MM.1S (cell line): ENCODE results near the gene SLC24A4.

Experiments
- DNase-seq: peaks from one replicate; pipeline ENCODE4 v3.0.0-alpha.2; 2015
- H2AFZ ChIP-seq: fragments of 300-600 bp; sonication (generic); 2 replicates; pipeline ENCODE4 v1.6.0; 2016; ENCODE audit warnings: antibody characterized with exemption, low read length
- H3F3A ChIP-seq: fragments of 300-600 bp; sonication (generic); 2 replicates; pipeline ENCODE4 v1.6.1; 2016; ENCODE audit warnings: mild to moderate bottlenecking, antibody characterized with exemption, low read length, moderate library complexity, mixed read lengths; ENCODE audit not compliant: insufficient read depth
- H3K27ac ChIP-seq: fragments of 300-600 bp; sonication (generic); 2 replicates; pipeline ENCODE4 v1.5.1; 2016; ENCODE audit warnings: mild to moderate bottlenecking, low read length
- H3K27me3 ChIP-seq: fragments of 300-600 bp; sonication (generic); replicated peaks from 2 replicates; pipeline ENCODE4 v1.6.0; 2016; ENCODE audit warnings: low read length; ENCODE audit not compliant: insufficient read depth
- H3K36me3 ChIP-seq: fragments of 300-600 bp; sonication (generic); replicated peaks from 2 replicates; pipeline ENCODE4 v1.6.1; 2016; ENCODE audit warnings: mild to moderate bottlenecking, low read length, mixed read lengths; ENCODE audit not compliant: insufficient read depth
- H3K4me1 ChIP-seq: fragments of 300-600 bp; sonication (generic); 2 replicates; pipeline ENCODE4 v1.6.1; 2016; ENCODE audit warnings: low read length, mixed read lengths
- H3K4me2 ChIP-seq: fragments of 300-600 bp; sonication (generic); 2 replicates; pipeline ENCODE4 v1.6.0; 2016; ENCODE audit warnings: low read depth, low read length
- H3K4me3 ChIP-seq: fragments of 300-600 bp; sonication (generic); 2 replicates; pipeline ENCODE4 v1.5.1; 2016; ENCODE audit warnings: low read length, mixed read lengths
- H3K79me2 ChIP-seq: fragments of 300-600 bp; sonication (generic); 2 replicates; pipeline ENCODE4 v1.6.1; 2016; ENCODE audit warnings: mixed run types, low read length, mixed read lengths
- H3K9ac ChIP-seq: fragments of 300-600 bp; sonication (generic); 2 replicates; pipeline ENCODE4 v1.6.1; 2016; ENCODE audit warnings: low read length, mixed read lengths
- H3K9me2 ChIP-seq: fragments of 300-600 bp; sonication (generic); replicated peaks from 2 replicates; pipeline ENCODE4 v1.6.1; 2016; ENCODE audit warnings: mild to moderate bottlenecking, low read length, mixed read lengths; ENCODE audit not compliant: insufficient read depth
- H3K9me3 ChIP-seq: fragments of 300-600 bp; sonication (generic); replicated peaks from 2 replicates; pipeline ENCODE4 v1.6.1; 2016; ENCODE audit warnings: mild to moderate bottlenecking, low read length, mixed read lengths; ENCODE audit not compliant: insufficient read depth
- H4K20me1 ChIP-seq: fragments of 300-600 bp; sonication (generic); 2 replicates; pipeline ENCODE4 v1.6.1; 2016; ENCODE audit warnings: mild to moderate bottlenecking, low read length, moderate library complexity, mixed read lengths; ENCODE audit not compliant: insufficient read depth
- CTCF ChIP-seq: fragments of 300-600 bp; sonication (generic); IDR thresholded peaks from 2 replicates; pipeline ENCODE4 v1.5.1; 2016; ENCODE audit warnings: antibody characterized with exemption, low read length, mixed read lengths
- EZH2 ChIP-seq: fragments of 300-600 bp; sonication (generic); optimal IDR thresholded peaks from 2 replicates; pipeline ENCODE3; 2017; ENCODE audit warnings: low read depth, mild to moderate bottlenecking, antibody characterized with exemption, low read length, mixed read lengths
- EZH2phosphoT487 ChIP-seq: fragments of 300-600 bp; sonication (generic); IDR thresholded peaks from 2 replicates; pipeline ENCODE4 v1.6.1; 2018; ENCODE audit warnings: antibody characterized with exemption, low read length

Gene SLC24A4

GRCh38 chr14:92411135-92411534 is 88.2 kb downstream of the SLC24A4 start:
- Histone ChIP-seq H3K9me2 (no peaks in the 10 kb centered on the region), H3K9ac (no peak overlapping the region)

GRCh38 chr14:92411941-92412340 is 89.0 kb downstream of the SLC24A4 start:
- DNase-seq: no peak
- no peak overlapping the region for H2AFZ ChIP-seq
- H3K9ac ChIP-seq: no peak overlapping the region
- H3K9me3 ChIP-seq: no peaks in the 10 kb centered on the region
- no peaks in the 10 kb centered on the region for H3K9me2 ChIP-seq
- no peaks in the 10 kb centered on the region for H3K36me3 ChIP-seq
- H4K20me1 ChIP-seq: no peaks in the 10 kb centered on the region
- H3K27ac ChIP-seq: no peak overlapping the region
- no peaks in the 10 kb centered on the region for H3K27me3 ChIP-seq
- no peaks in the 10 kb centered on the region for H3K79me2 ChIP-seq
- no peak overlapping the region for H3K4me2 ChIP-seq
- no peaks in the 10 kb centered on the region for H3K4me1 ChIP-seq
- no peak for TF ChIP-seq CTCF
- no peak for TF ChIP-seq EZH2phosphoT487
- no peak for TF ChIP-seq EZH2
- H3F3A ChIP-seq: no peaks in the 10 kb centered on the region
- no peak overlapping the region for H3K4me3 ChIP-seq

More at GRCh38 chr14:92411135-92411534, 88.2 kb downstream of the SLC24A4 start:
- TF ChIP-seq EZH2 (no peak), CTCF (no peak), EZH2phosphoT487 (no peak)
- DNase-seq: no peak
- Histone ChIP-seq H3K4me2 (no peak overlapping the region), H3K79me2 (no peaks in the 10 kb centered on the region), H3K36me3 (no peaks in the 10 kb centered on the region), H2AFZ (no peak overlapping the region), H3K27ac (no peak overlapping the region), H3F3A (no peaks in the 10 kb centered on the region), H3K4me3 (no peak overlapping the region), H3K27me3 (no peaks in the 10 kb centered on the region), H3K4me1 (no peaks in the 10 kb centered on the region), H4K20me1 (no peaks in the 10 kb centered on the region), H3K9me3 (no peaks in the 10 kb centered on the region)

- Histone ChIP-seq H3K27ac (no peak overlapping the region), H3K79me2 (no peaks in the 10 kb centered on the region), H3K4me1 (no peaks in the 10 kb centered on the region), H3K9ac (no peak overlapping the region), H3K4me3 (no peak overlapping the region), H3K27me3 (no peaks in the 10 kb centered on the region), H3K4me2 (no peak overlapping the region), H3K9me3 (no peaks in the 10 kb centered on the region), H2AFZ (no peak overlapping the region), H4K20me1 (no peaks in the 10 kb centered on the region), H3K9me2 (no peaks in the 10 kb centered on the region), H3F3A (no peaks in the 10 kb centered on the region), H3K36me3 (no peaks in the 10 kb centered on the region)
- no peak for TF ChIP-seq EZH2phosphoT487
- no peak for TF ChIP-seq EZH2
- no peak for TF ChIP-seq CTCF
- DNase-seq: no peak
Observed at GRCh38 chr14:92412912-92413311, 89.9 kb downstream of the SLC24A4 start.
